ENCODE results near the gene ADH4.
"Not testable (repeated sequence)": the region's sequence is repeated elsewhere in the genome, so short reads cannot be mapped to it uniquely, and the experiment has no call there.

ADH4 gene

GRCh38 chr4:99144070-99144469 is at the start of gene ADH4:
TSS of gene ADH4 (minus strand) at chr4:99144297. CDS start at chr4:99144222, 75 bp downstream.
- DNase-seq, result no peak

DNA sequence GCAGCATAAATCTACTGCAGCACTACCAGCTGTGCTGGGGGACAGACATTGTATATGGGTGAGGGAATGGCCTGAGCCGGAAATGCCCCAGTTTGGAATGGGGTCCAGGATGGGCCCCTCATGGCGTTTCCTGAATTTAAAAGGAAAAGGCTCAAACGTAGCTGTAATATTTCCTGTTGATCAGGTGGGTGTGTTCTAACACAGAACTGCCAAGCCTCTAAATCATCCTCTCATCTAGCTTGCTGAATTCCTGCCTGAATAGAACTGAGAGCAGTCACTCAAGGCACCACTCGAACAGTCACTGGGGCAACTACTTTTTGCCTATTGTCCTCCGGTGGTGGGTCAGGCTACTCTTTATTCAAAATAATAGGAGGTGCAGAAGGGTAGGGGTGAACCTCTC is 46.2 kb upstream of the ADH4 start:
- no peak for DNase-seq

DNA sequence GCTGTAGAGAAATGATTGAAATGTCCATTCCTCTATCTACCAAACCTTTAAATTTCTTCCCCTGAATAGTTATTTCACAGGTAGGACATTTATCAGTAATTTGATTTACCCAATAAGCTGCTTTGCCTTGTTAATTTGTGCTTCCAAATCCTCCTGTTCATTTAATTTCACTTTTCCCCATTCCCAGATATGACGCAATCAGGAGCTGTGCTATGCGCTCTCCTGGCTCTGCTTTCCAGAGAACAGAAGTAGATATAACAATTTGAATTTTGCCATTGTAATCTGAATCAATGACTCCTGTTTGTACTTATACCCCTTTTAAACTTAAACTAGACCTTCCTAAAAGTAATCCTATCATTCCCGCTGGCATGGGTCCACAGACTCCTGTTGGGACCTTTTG is 45.8 kb upstream of the ADH4 start:
- DNase-seq, result not testable (repeated sequence)

DNA sequence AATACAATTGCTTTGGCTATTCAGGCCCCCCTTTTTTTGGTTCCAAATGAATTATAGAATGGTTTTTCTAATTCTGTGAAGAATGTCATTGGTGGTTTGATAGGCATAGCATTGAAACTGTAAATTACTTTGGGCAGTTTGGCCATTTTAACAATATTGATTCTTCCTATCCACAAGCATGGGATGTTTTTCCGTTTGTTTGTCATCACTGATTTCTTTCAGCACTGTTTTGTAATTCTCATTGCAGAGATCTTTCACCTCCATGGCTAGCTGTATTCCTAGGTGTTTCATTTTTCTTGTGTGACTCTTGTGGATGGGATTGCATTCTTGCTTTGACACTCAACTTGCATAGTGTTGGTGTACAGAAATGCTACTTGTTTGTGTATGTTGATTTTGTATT is 41.9 kb upstream of the ADH4 start:
- no peak for DNase-seq

DNA sequence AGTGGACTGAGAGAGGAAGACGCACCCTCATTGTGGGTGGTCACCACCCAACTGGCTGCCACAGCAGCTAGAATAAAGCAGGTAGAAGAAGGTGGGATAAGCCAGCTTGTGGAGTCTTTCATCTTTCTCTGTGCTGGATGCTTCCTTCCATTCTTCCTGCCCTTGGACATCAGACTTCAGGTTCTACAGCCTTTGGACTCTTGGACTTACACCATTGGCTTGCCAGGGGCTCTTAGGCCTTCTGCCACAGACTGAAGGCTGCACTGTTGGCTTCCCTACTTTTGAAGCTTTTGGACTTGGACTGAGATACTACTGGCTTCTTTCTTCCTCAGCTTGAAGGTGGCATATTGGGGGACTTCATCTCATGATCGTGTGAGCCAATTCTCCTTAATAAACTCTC is 41.5 kb upstream of the ADH4 start:
- no peak for DNase-seq

DNA sequence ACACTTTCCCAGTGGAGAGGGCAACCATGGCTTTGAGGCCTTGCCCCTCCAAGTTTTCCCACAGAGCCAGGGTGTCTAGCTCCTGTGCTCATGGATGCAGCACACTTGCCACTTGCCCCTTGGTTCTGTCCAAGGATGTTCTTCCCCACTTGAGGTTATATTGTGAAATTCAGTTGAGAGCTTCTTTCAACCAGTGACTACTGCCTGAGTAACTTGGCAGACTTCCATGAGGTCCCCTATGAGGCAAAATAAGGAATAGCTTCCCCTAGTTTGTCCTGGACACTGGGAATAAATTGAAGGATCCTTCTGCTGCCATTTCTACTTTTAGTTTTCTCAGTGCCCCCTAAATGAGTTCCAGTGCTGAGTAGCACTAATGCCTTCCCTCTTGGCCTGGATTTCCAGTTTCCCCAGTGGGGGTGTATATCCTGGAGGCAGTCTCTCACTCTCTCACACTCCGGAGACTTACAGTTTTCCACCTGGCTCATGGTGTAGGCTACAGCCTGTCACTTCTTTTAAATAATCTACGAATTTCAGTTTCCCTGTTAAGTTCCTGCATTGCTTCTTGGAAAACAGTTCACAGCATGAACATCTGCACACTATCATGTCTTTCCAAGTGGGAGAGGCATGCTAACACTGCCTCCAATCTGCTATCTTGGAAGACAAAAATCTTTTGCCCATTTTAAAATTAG is 36.4 kb upstream of the ADH4 start:
- no peak for DNase-seq

- no peak for DNase-seq
Observed at GRCh38 chr4:99179626-99180025, 35.5 kb upstream of the ADH4 start.

DNA sequence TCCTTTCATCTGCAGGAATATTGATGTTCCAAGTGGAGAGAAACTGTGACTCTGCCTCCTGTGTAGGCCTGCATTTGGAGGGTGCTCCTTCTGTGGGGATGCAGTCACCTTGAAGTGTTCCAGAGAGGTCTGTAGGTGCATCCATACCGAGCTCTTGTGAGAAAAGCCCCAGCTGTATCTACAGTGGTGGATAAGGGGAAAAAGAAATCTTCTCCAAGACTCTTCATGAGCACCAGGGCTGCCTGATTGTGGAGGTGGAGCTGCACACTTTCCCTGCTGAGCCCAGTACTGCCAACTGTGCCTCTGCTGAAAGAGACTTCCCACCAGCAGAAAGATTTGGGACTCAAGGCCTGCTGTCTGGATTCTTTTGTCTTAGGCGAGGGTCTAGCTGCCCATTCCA is 35.1 kb upstream of the ADH4 start:
- DNase-seq, result no peak

DNA sequence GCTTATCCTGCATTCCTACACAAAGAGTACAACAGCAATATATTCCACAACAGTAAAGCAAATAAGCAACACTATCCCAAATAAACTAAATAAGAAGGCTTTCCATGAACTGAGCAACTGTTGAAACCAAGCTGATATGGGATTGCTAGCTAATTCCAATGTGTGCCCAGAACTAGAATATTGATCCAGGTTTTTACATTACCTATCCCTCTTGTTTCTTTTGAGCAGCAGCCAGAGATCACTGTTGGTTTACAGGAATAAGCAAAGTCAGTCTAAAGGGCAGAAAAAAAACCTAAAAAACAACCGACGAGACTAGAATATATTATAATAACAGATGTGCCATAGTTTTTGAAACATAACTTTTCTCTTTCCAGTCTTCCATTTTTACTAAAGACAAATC is 22.4 kb upstream of the ADH4 start:
- no peak for DNase-seq

DNA sequence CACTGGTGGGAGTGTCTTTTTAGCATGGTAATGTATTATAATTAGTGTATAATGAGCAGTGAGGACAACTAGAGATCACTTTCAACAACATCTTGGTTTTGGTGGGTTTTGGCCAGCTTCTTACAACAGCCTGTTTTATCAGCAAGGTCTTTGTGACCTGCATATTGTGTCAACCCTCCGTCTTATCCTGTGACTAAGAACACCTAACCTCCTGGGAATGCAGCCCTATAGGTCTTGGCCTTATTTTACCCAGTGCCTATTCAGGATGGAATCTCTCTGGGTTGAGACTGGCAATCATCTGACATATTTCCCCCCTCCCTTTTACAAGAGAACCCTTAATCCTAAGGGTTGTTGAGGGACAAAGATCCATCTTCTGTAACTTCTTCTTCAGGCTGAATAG is 21.9 kb upstream of the ADH4 start:
- DNase-seq, result no peak

- DNase-seq, result no peak
Observed at GRCh38 chr4:99161373-99162099, 17.4 kb upstream of the ADH4 start.

DNA sequence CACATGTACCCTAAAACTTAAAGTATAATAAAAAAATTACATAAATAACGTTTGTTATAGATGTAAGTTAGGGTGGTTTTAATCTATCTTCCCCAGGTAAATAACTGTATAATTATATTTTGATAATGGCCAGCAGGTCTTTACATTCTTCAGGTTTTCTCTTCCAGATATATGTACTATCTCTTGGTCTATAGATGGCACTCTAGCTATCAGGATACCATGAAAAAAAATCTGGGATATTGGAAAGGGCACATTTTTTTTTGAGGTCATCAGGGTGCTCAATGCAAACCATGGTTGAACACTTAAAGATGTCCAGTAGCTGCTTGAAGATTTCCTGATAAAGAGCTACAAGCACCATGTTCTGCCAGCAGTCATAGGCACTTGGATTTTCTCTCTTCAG is 15.6 kb upstream of the ADH4 start:
- DNase-seq, result no peak

- DNase-seq, result no peak
Observed at GRCh38 chr4:99157478-99157935, 13.4 kb upstream of the ADH4 start.

DNA sequence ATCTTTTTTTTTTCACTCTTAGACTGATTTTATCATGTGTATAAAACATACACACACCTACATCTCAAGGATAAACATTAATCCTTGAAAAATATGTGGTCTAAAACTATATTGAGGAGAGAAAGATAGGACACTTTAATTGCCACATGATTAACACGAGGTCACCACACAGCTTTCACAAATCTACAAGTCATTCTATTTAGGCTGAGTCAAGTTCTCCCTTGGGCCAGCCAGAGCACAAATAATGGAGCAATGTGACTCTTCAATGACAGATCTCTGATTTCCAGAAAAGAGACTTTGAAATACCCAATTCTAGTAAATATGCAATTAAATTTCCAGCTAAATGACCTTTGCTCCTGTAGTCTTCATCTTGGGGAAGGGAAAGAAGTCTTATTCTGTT is 12.9 kb upstream of the ADH4 start:
- DNase-seq, result no peak

- DNase-seq, result no peak
Observed at GRCh38 chr4:99154658-99155342, 10.7 kb upstream of the ADH4 start.

GRCh38 chr4:99151995-99152394 is 7.9 kb upstream of the ADH4 start:
- DNase-seq, result no peak

DNA sequence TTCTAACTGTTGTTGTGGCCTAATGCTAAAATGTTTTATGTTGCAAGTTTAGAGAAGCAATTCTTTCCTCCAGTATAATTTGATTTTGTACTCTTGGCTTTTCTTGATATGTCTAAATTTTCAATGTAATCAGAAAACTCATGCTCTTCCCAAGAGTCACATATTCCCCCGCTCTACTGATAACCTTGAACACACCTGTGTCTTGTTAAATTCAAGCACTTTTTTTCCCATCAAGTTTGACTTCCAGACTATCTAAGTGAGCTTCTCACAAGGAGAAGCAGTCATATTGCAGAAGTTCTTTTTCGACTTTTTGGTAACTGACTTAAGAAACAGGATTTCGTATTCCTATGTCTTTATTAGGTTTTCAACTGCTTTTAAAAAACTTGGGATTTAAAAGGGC is 7.4 kb upstream of the ADH4 start:
- DNase-seq, result no peak

GRCh38 chr4:99149426-99150019 is 5.4 kb upstream of the ADH4 start:
- no peak for DNase-seq

DNA sequence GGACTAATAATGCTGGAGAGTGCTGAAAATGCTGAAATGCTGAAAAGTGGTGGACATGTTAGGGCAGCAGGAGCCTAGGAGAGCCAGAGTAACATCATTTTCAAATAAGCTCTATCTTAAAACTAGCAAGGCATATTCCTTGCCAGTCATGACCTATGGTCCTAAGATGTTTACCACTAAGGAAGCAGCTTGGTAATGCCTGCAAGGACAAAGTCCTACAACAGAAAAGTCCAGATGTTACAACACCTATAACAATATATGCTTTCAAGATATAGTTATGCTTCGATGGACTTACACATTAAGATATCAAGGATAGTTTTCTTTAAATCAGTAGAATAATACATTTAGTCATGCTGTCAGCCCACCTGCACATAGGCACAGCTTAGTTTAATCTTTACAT is 4.5 kb upstream of the ADH4 start:
- no peak for DNase-seq

DNA sequence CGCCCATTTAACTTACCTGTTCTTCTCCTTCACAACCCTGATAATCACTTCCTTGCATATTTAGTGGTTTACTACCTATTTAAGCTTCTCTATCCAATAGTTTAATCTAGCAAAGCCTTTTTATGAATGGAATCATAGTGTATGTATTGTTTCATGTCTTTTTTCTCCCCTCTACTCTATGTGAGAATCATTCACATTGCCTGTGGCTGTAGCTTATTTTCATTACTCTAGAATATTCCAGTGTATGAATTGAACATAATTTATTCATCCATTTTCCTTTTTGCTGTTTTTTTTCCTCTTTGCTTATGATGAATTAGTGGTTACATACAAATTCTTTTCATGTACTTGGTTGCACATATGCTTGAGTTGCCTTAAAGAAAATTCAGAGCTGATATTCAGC is 490 bp upstream of the ADH4 start:
- DNase-seq, result no peak

- no peak for DNase-seq
Observed at GRCh38 chr4:99136329-99136728, 7.8 kb downstream of the ADH4 start.

DNA sequence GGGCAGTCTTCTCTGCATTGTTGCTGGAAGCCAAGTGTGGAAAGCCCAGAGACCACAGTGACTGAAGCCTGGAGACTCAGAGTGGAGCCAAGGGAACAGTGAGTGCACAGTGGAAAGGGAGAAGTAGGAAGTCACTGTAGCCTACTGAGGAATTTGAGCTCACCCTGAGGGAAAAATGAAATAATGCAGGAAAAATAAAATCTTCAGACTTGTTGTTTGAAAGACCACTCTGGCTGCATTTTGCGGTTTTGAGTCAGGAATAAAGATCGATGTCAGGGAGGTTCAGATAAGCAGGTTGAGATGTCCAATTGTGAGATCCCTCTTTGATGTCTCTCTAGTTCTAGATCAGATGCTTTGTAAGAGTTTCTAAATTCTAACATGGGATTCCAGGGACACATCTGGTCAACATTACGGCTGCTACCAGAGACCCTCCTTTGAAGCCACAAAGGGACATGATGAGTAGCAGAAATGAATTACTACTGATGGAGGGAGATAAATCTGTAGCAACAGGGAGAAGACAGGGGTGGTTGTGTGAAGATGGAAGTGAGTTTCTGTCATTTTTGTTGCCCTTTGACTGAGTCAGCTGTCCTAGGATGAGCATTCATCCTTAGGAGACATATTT is 8.4 kb downstream of the ADH4 start:
- no peak for DNase-seq

GRCh38 chr4:99134586-99134985 is 9.5 kb downstream of the ADH4 start:
- DNase-seq, result no peak

Data from stimulated activated CD4-positive, alpha-beta T cell treated with anti-CD3 and anti-CD28 coated beads, Interleukin-2, amount 100 ng/mL, for 24 hours (primary cell).